A673 (cell line): ENCODE data around the gene SDSL.

ENCODE experiments used
- CTCF ChIP-seq: fragments of 300-800, 200-600 bp; sonication (generic); conservative IDR thresholded peaks from 2 replicates; pipeline ENCODE4 v1.5.1; 2017; ENCODE audit warnings: low read depth, mild to moderate bottlenecking, antibody characterized with exemption, low read length, moderate library complexity, mixed read lengths
- EZH2 ChIP-seq: fragments of 200-600 bp; sonication (generic); IDR thresholded peaks from 2 replicates; pipeline ENCODE4 v1.6.1; 2017; ENCODE audit warnings: borderline replicate concordance, low read depth, mild to moderate bottlenecking, mixed read lengths, antibody characterized with exemption, low read length; ENCODE audit not compliant: poor library complexity, severe bottlenecking

- TF ChIP-seq CTCF (no peak), EZH2 (peak; percentile 99)
Measured at GRCh38 chr12:113479590-113480335, 57.6 kb downstream of the SDSL start.
